SH-SY5Y (cell line): ENCODE results near the gene OSCP1.

Source experiments
- GATA2 ChIP-seq: IDR thresholded peaks from 2 replicates; pipeline ENCODE4 v1.6.1; 2011; ENCODE audit warnings: mild to moderate bottlenecking, low read depth, low read length
- GATA3 ChIP-seq: IDR thresholded peaks from 2 replicates; pipeline ENCODE4 v1.6.1; 2011; ENCODE audit warnings: low read depth, mild to moderate bottlenecking, low read length, moderate library complexity

DNA sequence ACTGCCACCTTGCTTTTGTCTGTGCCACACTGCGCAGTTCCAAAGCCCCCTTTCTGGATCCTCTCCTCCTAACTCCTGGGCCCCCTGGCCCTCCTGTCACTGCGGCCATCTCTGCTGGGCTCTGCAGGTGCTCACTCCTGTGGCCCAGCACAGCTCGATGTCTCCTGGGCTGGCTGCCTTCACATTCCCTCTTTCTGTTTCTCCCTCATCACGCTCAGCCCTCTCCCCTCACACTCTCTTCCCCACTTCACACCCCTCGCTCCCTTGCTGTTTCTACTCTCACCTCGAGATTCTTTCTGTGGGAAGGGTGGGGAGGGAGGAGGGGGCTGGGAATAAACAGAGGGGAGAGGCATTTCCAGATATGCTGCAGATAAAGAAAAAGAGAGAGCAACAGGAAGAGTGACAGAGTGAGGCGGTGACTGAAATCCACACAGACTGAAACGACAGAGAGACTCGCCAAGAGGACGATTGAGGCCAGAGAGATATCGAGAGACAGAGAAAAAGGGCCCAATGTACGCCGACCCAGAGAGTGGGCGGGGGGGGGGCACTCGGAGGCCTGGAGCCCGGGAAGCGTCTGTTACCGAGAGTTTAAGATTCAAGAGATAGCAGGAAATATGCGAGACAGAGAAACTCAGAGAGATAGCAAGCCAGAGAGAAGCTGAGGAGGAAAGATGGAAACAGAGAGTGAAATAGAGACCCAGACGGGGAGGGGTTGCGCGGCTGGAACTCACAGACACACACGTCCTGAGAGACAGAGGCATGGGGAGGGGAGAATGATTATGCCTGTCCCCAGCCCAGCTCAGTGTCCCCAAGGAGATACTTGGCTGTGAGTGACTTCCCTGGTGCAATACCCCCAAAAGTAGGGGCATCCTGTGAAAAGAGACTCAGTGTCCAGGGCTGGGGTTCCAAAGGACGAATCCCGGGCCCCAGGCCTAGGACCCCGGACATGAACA is 31.8 kb upstream of the OSCP1 start:
- peak; percentile 61 for TF ChIP-seq GATA2
- 0 out of 2 replicates have a peak, but pooled peaks have one; percentile 18 for TF ChIP-seq GATA3
